Measurements from ENCODE around the gene PPP6R2.
"Not testable (repeated sequence)": the region's sequence is repeated elsewhere in the genome, so short reads cannot be mapped to it uniquely, and the experiment has no call there.

PPP6R2 gene

DNA sequence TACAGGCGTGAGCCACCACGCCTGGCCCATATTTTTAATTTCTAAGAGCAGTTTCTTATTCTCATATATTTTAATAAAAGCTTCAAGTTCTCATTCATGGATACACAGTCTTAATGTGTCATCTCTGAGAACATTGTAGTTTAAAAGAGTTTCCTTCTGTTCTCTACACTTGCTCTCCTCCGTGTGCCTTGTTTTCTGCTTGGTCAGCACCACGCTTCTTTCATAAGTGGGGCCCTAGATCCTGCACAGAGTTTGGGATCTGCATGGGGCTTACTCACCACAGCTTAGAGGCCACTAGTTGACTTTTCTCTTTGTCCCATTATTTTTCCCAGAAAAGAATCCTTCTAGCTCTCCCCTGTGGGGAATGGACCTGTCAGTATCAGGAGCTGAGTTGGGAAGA is 58.8 kb downstream of the PPP6R2 start:
- no peak for DNase-seq

DNA sequence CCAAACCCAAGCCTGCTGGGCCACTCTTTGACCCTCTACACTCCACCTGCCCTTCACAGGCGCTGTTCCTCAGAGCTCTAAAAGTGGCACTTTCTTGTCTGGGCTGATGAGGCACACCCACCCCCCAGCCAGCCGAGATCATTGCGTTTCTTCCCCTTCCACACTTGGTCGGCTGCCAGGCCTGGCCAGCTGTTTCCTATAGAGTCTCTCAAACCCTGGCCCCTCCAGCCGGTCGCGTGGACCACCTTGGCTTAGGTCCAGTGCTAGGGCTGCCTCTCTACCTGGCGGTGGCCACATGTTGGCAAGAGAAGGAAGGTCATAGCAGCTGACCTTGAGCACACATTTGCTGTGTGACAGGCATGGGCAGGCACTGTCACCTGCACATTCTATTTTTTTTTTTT is 60.6 kb downstream of the PPP6R2 start:
- DNase-seq = no peak

DNA sequence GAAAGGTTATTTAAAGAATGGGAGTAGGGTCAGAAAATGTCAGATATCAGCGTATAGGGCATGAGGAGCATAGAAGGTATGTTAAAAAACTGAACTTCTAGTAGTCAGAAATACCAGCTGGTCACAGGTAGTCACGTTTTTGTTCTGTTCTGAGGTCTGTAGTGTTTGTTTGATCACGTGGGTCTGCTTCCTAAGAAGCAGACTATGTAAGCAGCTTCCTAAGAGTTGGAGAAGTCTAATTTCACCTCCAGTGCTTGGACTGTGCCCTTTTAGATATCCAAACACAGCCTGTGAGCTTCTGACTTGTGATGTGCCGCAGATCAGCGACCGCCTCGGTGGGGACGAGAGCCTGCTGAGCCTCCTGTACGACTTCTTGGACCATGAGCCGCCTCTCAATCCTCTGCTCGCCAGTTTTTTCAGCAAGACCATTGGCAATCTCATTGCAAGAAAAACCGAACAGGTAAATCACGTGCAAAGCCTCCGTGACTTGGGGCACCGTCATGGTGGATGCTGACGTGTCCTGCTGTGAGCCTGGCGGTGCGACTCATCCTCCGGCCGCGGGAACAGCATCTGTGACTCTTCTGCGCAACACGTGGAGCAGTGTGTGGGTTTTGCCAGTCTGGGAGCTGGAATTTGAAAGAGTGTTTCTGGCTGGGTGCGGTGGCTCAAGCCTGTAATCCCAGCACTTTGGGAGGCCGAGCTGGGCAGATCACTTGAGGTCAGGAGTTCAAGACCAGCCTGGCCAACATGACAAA is 63.5 kb downstream of the PPP6R2 start:
- DNase-seq = no peak

DNA sequence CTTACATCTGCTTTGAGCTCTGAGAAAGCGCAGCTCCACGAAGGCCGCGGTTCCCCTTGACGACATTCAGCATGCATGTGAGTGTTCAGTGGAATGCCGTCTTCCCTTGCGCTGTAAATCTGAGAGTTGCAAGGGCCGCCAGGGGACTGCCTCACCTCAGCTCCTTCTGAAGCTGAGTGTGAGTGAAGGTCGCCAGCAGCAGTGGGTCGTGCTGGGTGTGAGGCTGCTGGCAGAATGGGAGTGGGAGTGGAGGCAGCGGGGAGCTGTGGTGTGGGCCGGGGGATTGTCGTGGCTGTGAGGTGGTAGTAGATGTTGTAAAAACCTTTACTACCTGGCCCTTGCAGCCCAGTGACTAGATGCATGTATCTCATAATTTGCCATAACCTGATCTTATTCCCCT is 65.2 kb downstream of the PPP6R2 start:
- DNase-seq = no peak

DNA sequence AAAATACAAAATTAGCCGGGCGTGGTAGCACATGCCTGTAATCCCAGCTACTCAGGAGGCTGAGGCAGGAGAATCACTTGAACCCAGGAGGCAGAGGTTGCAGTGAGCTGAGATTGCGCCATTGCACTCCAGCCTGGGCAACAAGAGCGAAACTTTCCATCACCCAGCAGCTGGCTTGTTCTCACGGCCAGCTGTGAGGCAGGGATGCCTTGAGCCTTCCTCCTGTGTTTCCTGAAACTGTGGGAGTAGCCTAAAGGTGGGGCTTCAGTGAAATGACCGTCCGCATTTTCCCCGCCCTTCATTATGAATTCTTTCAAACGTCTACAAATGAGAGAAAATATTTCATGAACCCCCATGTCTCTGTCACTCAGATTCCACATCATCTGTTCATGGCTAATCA is 65.8 kb downstream of the PPP6R2 start:
- DNase-seq = not testable (repeated sequence)

DNA sequence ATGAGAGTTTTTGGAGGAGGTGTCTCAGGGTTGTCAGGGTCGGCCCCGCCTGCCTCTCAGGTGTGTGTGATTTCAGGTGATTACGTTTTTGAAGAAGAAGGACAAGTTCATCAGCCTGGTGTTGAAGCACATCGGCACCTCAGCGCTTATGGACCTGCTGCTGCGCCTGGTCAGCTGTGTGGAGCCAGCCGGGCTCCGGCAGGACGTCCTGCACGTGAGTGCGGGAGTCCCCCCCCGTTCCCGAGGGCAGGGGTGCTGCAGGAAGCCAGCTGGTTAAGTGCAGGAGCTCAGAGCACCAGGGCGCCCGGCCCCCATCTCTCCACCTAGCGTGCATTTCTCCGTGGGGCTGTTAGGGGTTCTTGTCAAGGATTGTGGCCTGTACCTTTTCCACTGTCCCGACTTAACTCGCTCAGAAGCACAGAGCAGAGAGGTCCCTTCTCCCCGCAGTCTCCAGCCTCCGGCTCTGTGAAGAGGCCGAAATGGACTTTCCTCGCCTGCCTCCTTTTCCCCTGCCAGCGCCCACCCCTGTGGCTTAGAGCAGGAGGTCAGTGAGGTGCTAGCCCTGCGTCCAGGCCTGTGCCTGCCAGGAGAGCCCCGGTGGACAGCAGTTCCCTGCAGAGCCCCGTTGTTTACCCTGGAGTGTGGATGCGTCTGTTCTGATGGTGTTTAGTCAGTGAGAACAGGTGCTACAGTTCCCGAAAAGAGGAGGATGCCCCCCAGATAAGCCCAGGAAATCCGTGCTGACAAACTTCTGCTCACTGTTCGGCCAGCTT is 71.5 kb downstream of the PPP6R2 start:
- no peak for DNase-seq

DNA sequence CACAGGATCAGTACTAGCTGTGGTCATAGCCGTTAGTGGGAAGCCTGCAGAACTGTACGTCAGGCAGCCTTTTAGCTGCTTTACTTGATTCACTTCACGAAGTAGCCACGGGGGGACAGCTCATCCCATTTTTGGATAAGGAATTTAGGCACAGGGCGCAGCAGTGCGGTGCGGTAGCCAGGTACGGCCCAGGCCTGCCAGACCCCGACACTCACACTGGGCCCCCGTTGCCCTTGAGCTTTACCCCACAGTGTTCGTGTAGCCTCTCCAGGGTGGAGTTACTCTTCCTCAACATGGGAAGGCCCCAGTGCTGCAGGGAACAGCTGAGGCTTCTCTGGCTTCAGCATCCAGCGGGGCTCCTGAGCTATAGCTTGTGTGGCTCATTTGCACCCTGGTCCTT is 72.3 kb downstream of the PPP6R2 start:
- no peak for DNase-seq

DNA sequence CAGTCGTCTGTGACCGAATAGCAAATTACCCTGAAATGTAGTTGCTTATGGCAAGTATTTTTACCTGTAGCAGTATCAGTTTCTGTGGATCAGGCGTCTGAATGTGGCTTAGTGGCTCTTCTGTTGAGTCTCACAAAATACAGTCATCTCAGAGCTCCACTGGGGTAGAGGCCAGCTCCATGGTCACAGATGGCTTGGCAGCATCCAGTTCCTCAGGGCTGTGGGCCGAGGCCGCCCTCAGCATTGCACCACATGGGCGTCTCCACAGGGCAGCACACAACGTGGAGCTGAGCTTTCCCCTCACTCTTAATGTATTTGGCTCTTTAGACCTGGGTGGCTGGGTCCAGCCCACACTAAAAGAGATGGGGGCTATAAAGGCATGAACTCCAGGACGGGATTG is 73.9 kb downstream of the PPP6R2 start:
- no peak for DNase-seq

DNA sequence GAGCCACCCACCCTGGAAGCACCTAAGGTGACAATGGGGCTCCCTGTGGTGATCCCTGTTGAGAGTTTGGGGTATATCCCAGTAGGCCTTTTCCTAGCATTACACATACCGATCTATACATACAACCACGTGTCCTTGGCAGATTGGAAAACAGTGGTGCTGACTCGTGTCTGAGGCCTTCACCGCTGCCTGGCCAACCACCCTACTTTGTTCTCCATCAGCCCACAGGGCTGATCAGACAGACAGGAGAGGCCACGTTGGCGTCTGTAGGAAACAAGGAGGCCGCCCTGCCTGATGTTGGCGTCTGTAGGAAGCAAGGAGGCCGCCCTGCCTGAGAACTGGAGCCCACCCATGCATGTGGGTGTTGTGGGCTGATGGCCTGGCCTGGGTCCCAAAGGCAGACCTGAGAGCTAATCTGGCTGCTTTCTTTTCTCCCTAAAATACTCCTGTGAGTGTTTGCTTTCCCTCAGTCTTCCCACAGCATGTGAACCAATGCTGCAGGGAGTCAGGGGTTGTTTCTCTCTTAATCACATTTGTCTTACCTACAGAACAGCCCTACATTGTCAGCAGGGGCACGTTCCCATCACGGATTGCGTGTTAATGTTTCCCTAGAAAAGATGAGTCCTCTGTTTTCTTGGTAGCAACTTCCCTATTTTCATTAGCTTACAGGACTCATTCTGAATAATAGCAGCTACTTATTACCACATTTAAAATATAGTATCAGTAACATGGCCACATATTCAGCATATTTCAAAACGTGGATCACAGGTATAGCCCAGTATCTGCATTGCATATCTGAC is 74.5 kb downstream of the PPP6R2 start:
- no peak for DNase-seq

DNA sequence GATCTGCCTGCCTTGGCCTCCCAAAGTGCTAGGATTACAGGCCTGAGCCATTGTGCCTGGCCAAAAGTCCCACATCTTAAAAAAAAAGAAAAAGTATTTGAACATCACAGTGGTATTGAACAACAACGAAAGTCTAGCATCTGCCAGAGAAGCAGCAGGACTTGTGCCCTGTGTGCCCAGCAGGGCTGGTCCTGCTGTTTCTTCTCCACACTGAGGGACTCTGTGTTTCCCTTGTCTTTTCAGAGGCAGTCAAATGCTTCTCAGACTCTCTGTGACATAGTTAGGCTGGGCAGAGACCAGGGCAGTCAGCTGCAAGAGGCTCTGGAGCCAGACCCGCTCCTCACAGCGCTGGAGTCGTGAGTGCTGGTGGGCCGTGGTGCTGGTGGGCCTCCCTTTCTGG is 75.5 kb downstream of the PPP6R2 start:
- no peak for DNase-seq

DNA sequence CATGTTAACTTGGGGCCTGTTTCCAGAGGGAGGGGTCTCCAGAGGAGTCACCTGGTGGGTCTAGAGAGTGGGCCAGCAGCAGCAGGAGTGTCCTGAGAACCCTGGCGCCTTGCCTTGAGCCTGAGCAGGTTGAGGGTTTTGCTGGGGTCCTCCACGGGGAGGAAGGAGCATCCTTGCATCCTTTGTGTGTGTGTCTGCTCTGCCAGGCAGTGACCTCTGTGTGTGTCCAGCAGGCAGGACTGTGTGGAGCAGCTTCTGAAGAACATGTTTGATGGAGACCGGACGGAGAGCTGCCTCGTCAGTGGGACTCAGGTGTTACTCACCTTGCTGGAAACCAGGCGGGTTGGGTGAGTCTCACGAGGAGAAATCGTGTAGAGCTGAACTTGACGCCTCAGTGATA is 76.0 kb downstream of the PPP6R2 start:
- no peak for DNase-seq

DNA sequence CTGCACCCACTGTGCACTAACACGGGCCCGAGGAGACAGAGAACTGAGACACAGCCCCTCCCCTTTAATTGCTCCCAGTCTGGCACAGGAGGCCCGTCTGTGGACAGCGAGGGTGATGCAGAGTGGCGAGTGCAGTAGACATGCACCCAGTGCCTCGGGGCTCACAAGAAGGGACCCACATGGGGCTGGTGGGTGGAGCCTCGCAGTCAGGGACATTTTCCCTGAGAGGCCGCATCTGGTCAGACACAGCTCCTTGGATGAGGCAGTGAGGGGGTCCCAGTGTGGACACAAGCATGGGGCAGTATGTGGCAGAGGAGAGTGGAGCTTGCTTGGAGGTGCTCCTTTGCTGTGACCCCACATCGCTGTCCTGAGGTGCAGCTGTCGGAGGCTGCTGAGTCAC is 76.9 kb downstream of the PPP6R2 start:
- no peak for DNase-seq

DNA sequence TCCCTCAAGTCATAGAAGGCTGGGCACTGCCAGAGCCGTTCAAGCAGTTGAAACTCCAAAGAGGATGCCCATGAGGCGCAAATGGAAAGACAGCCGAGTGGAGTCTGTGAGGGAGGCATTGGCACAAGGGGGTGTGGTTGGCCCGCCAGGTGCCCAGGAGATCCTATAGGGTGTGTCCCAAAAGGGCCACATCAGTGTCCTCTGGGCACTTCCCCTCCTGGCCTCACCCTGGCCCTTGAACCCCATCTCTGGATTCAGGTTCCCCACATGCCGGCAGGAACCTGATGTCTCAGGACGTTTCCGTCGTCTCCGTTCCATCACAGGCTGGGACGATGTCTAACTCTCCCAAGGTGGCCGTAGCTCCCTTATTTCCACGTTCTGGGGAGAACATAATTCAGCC is 77.5 kb downstream of the PPP6R2 start:
- DNase-seq = no peak

DNA sequence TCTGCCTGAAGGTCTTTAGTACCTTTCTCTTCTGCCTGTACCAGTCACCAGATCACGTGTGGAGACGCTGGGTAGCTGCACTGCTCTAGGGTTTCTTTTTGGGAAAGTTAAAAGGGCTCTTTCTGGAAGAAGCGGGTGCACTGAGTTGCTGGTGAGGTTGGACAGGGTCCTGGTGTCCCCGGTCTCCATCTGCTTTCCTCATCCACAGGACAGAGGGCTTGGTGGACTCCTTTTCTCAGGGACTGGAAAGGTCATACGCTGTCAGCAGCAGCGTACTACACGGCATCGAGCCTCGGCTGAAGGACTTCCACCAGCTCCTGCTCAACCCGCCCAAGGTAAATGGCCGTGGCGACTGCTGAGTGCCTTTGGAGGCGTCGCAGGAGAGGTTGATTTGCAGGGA is 78.9 kb downstream of the PPP6R2 start:
- DNase-seq = no peak

DNA sequence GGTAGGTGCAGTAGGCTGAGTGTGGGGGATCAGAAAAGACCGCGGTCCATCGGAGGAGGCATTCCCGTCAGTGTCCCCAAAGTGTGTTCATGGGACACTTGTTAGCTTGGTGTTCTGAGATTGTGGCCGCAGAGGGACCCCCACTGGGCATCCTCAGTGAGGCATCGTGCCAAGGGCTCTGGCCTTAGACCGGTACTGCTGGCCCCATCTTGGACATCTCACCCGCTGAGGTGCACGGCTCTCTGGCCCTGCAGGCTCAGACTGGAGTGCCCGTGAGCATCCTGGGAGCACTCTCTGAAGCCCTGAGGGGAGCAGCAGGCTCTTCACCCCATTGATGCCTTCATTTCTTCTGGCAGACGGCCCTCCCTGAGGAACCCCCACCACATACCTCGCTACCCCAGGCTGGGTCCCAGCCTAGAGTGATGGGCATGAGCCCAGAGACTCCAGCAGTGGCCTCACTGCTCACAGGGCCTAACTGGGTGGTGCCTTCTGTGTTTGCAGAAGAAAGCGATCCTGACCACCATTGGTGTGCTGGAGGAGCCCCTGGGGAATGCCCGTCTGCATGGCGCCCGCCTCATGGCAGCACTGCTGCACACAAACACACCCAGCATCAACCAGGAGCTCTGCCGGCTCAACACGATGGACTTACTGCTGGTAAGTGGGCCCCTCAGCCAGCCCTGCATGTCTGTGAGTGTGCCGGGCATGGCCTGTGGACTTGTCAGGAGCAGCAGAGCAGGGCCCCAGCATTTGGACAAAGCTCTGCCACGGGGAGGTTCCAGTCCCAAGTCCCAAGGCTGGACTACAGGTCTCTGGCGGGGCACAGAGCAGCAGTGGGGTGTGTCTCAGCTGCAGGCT is 80.1 kb downstream of the PPP6R2 start:
- DNase-seq = no peak

DNA sequence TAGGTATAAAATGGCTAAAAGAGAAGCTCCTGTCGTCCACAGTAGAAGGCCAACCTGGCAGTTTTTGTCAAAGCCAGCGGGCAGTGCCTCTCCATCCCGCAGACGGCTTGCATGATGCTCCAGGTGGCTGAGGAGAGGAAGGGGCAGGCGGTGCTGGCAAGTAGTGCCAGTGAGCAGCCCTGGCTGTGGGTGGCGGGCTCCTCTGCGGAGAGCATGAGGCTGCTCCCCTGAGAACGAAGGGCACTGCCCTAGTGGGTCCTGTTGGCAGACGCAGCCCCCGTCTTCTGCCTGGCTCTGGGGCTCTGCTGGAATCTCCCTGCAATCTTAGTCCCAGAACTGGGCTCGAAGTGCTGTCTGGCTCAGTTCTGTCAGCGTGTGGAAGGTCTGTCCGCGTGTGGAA is 80.8 kb downstream of the PPP6R2 start:
- no peak for DNase-seq

DNA sequence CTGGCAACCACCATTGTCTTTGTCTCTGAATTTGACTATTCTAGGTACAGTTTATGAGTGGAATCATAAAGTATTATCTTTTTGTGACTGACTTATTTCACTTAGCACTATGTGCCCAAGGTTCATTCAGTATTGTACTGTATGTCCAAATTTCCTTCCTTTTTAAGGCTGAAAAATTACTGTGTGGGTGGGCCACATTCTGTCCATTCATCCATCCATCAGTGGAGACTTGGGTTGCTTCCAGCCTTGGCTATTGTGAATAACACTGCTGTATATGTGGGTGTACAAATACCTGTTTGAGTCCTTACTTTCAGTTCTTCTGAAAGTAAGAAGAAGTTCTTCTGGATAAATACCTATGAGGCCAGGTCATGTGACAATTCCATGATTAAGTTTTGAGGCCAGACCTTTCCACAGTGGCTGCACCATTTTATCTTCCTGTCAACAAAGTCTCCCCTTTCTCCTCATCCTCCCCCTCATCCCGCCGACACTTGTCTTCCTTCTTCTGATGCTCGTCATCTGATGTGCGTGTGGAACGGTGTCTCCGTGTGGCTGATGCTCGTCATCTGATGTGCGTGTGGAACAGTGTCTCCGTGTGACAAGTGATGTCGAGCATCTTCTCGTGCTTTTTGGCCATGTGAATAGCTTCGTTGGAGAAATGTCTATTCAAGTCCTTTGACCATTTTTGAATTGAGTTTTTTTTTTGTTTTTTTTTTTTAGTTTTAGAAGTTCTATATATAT is 82.2 kb downstream of the PPP6R2 start:
- no peak for DNase-seq

DNA sequence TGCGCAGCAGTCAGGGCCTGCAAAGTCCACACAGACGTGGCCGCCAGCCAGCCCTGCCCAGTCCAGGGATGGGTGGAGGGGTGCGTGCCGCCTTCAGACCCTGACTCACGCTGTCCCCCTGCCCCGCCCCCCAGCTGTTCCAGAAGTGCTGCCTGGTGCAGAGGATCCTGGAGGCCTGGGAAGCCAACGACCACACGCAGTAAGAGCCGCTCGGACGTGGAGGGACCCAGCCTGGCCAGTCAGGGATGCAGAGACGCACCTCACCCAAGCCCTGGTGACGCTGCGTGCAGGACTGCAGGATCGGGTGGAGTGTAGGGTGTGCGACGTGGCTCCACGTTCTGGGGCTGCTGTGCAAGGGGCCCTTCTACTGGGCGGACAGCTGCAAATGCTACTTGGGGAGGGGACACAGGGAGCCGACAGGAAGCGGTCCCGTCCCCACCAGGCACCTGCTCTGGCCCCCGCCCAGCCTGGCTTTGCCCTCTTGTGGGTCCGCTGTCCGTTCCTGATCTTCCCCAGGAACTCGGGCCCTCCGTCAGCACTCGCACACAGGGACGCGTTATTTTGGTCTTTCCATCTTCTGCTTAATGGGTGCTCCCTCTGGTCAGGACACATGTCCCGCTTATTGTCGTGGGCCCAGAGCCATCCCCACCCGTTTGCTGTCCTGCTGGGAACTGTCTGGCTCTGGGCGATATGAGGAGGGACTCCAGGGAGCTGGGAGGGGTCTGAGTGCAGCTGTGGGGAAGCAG is 89.2 kb downstream of the PPP6R2 start:
- no peak for DNase-seq

DNA sequence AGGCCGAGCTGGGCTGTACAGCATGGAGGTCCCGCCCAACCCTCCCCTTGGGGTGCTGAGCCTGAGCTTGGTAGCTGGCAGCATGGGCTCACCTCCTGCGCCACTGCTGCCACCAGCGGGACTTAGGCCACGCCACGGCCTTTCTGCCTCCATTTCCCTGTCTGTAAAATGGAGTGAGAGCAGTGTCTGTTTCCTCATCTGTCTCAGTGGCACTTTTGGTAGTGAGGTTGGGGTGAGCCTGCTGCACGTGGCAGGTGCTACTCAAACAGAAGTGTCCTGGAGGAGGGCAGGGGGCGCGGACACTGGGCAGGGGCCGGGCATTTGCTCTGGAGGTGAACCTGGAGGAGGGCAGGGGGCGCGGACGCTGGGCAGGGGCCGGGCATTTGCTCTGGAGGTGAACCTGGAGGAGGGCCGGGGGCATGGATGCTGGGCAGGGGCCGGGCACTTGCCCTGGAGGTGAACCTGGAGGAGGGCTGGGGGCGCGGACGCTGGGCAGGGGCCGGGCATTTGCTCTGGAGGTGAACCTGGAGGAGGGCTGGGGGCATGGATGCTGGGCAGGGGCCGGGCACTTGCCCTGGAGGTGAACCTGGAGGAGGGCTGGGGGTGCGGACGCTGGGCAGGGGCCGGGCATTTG is 89.9 kb downstream of the PPP6R2 start:
- not testable (repeated sequence) for DNase-seq

DNA sequence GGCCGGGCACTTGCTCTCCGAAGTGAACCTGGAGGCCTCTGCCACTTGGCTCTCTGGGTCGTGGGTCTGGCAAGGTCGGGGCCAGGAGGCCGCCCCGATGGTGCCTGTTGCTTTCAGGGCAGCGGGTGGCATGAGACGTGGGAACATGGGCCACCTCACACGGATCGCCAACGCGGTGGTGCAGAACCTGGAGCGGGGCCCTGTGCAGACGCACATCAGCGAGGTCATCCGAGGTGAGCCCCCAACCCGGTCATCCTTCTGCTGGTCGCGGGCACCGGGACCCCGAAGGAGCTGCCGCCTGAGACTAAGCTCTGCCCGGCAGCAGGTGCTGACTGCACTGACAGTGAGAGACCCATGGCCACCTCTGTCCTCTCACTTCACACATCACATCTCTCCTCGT is 91.7 kb downstream of the PPP6R2 start:
- no peak for DNase-seq

All from effector CD8-positive, alpha-beta T cell (primary cell).